HepG2 (cell line): ENCODE results near the gene ICAM2. TPM values are rescaled to one million over a fixed set of nuclear protein-coding genes. Genes with fewer than 3 reads are reported as not detected.
A peak's percentile ranks its signal among the peaks of the same experiment; 100 is the strongest.

Source experiments
- ATF7 ChIP-seq, 2 experiments: fragments of 450-650 bp in 1 of 2; sonication (generic) in 1 of 2; formaldehyde crosslinking in 1 of 2; IDR thresholded peaks; 2 replicates each; pipeline versions ENCODE4 v1.4.0 to v1.6.1; 2016 to 2020; ENCODE audit warnings: antibody characterized with exemption in 1 of 2, mild to moderate bottlenecking in 1 of 2, missing genetic modification reagents in 1 of 2
- ESRRA ChIP-seq: sonication (generic); formaldehyde crosslinking; IDR thresholded peaks from 2 replicates; pipeline ENCODE4 v1.5.1; 2020; ENCODE audit warnings: mild to moderate bottlenecking, low read depth, missing genetic modification reagents
- MIER3 ChIP-seq: IDR thresholded peaks from 2 replicates; pipeline ENCODE4 v1.6.1; 2016; ENCODE audit warnings: missing compliant biosample characterization, borderline replicate concordance
- MIXL1 ChIP-seq: IDR thresholded peaks from 2 replicates; pipeline ENCODE4 v1.6.1; 2016
- PATZ1 ChIP-seq: sonication (generic); formaldehyde crosslinking; IDR thresholded peaks from 2 replicates; pipeline ENCODE4 v1.4.0; 2020; ENCODE audit warnings: missing genetic modification reagents
- RNF2 ChIP-seq: fragments of 450-650 bp; conservative IDR thresholded peaks from 2 replicates; pipeline ENCODE4 v1.6.1; 2016; ENCODE audit warnings: low read depth
- STAG1 ChIP-seq: sonication (generic); formaldehyde crosslinking; IDR thresholded peaks from 2 replicates; pipeline ENCODE4 v1.4.0; 2020; ENCODE audit warnings: missing genetic modification reagents
- SYNCRIP ChIP-seq: fragments of 200-400 bp; formaldehyde crosslinking; IDR thresholded peaks from 2 replicates; pipeline ENCODE4 v1.6.1; 2018; ENCODE audit warnings: mild to moderate bottlenecking, low read depth, low read length; ENCODE audit not compliant: insufficient read depth
- TFDP1 ChIP-seq: IDR thresholded peaks from 2 replicates; pipeline ENCODE4 v1.6.1; 2016; ENCODE audit warnings: missing compliant biosample characterization, missing genetic modification reagents, borderline replicate concordance
- ZBTB33 ChIP-seq: sonication (generic); formaldehyde crosslinking; IDR thresholded peaks from 2 replicates; pipeline ENCODE4 v1.4.0; 2020; ENCODE audit warnings: missing genetic modification reagents
- ZNF451 ChIP-seq: sonication (generic); formaldehyde crosslinking; IDR thresholded peaks from 2 replicates; pipeline ENCODE4 v1.5.0; 2020; ENCODE audit warnings: mild to moderate bottlenecking, missing genetic modification reagents
- polyA plus RNA-seq, 8 experiments: library from polyadenylated mRNA; depleted of rRNA in 3 of 8; stranded (reverse) in 7 of 8; unstranded in 1 of 8; fragments of >200 nt; fragmentation: Illumina TruSeq in 4 of 8; extraction: Trizol in 4 of 8; gene quantifications; 2 replicates each; pipeline versions ENCODE4 v1.2.1 to v1.2.3, GENCODE V29; 2011 to 2016; ENCODE audit warnings: low read depth in 4 of 8, missing spikeins in 1 of 8, mixed read lengths in 1 of 8; ENCODE audit not compliant: insufficient read depth in 1 of 8
- total RNA-seq, 5 experiments: library from RNA; depleted of rRNA; stranded (reverse); fragments of >200 nt; fragmentation: Illumina TruSeq; extraction: Trizol; gene quantifications; 2 replicates each; pipeline ENCODE4 v1.2.3, GENCODE V29; 2016; ENCODE audit warnings: low read depth in 1 of 5

The ICAM2 gene
- total and polyA plus RNA-seq, 2 of the 13 experiments (the other 11 are each of a cell fraction or from before 2014, with no cell fraction given) = 10.9 to 20.8 TPM

- TF ChIP-seq ZNF451 (CRISPR knock-in tag) = no peak
- TF ChIP-seq MIXL1 (CRISPR knock-in tag) = 0 out of 2 replicates have a peak, but pooled peaks have one; percentile 31
- TF ChIP-seq STAG1 = peak; percentile 66
- 0 out of 2 replicates have a peak, but pooled peaks have one; percentile 13 for TF ChIP-seq PATZ1 (CRISPR knock-in tag)
- no peak for TF ChIP-seq ZBTB33 (CRISPR knock-in tag)
- no peak for TF ChIP-seq ATF7 (IDR thresholded peaks at IDR 0.05)
- no peak for TF ChIP-seq ATF7 (CRISPR knock-in tag; IDR thresholded peaks at IDR 0.05)
- TF ChIP-seq SYNCRIP = no peak
- no peak for TF ChIP-seq TFDP1
- TF ChIP-seq MIER3 = no peak
- no peak for TF ChIP-seq ESRRA (CRISPR knock-in tag)
- TF ChIP-seq RNF2 = no peak
Measured at GRCh38 chr17:64028874-64029464, 8.5 kb upstream of the ICAM2 start (continued).
